HEK293T (cell line): ENCODE measurements around the gene MGLL.

ENCODE experiments used
- CTCF ChIA-PET: fragments of 350-600 bp; formaldehyde crosslinking; extraction: SDS; loops from one replicate; lab custom pipeline; 2021; ENCODE audit warnings: antibody characterized with exemption, inconsistent platforms; lab: Yijun Ruan, JAX
- POLR2A ChIA-PET: fragments of 350-600 bp; formaldehyde crosslinking; extraction: SDS; loops from one replicate; lab custom pipeline; 2020; ENCODE audit warnings: antibody characterized with exemption, inconsistent platforms; lab: Yijun Ruan, JAX
- DNase-seq: peaks from one replicate; pipeline ENCODE4 v3.0.0; 2012; ENCODE audit warnings: mixed read lengths; ENCODE audit errors: extremely low spot score
- ARNT ChIP-seq: fragments of 450-650 bp; IDR thresholded peaks from 2 replicates; pipeline ENCODE4 v1.6.1; 2017; ENCODE audit warnings: mild to moderate bottlenecking
- BHLHE40 ChIP-seq: fragments of 450-650 bp; IDR thresholded peaks from 2 replicates; pipeline ENCODE4 v1.6.1; 2016; ENCODE audit warnings: mild to moderate bottlenecking, moderate library complexity, borderline replicate concordance
- CTBP1 ChIP-seq: fragments of 450-650 bp; IDR thresholded peaks from 2 replicates; pipeline ENCODE4 v1.6.1; 2016; ENCODE audit warnings: borderline replicate concordance
- ELF4 ChIP-seq: fragments of 450-650 bp; IDR thresholded peaks from 2 replicates; pipeline ENCODE4 v1.6.1; 2017; ENCODE audit warnings: antibody characterized with exemption
- FOXA1 ChIP-seq: fragments of 450-650 bp; IDR thresholded peaks from 2 replicates; pipeline ENCODE4 v1.6.1; 2016; ENCODE audit warnings: mild to moderate bottlenecking
- FOXK2 ChIP-seq: fragments of 450-650 bp; IDR thresholded peaks from 2 replicates; pipeline ENCODE4 v1.6.1; 2016; ENCODE audit warnings: mild to moderate bottlenecking
- FOXM1 ChIP-seq: fragments of 450-650 bp; IDR thresholded peaks from 2 replicates; pipeline ENCODE4 v1.6.1; 2017; ENCODE audit warnings: mild to moderate bottlenecking, borderline replicate concordance
- HDGF ChIP-seq: fragments of 450-650 bp; IDR thresholded peaks from 2 replicates; pipeline ENCODE4 v1.6.1; 2017; ENCODE audit warnings: antibody characterized with exemption, borderline replicate concordance
- L3MBTL2 ChIP-seq: fragments of 450-650 bp; conservative IDR thresholded peaks from 2 replicates; pipeline ENCODE4 v1.6.1; 2016; ENCODE audit warnings: mild to moderate bottlenecking
- LEF1 ChIP-seq: fragments of 450-650 bp; IDR thresholded peaks from 2 replicates; pipeline ENCODE4 v1.6.1; 2017; ENCODE audit warnings: mild to moderate bottlenecking, borderline replicate concordance
- NFRKB ChIP-seq: fragments of 450-650 bp; IDR thresholded peaks from 2 replicates; pipeline ENCODE4 v1.6.1; 2016; ENCODE audit warnings: mild to moderate bottlenecking, moderate library complexity
- SP1 ChIP-seq: fragments of 450-650 bp; IDR thresholded peaks from 2 replicates; pipeline ENCODE4 v1.6.1; 2017
- SUZ12 ChIP-seq: fragments of 450-650 bp; IDR thresholded peaks from 2 replicates; pipeline ENCODE4 v1.6.1; 2016; ENCODE audit warnings: mild to moderate bottlenecking
- TARDBP ChIP-seq: fragments of 450-650 bp; IDR thresholded peaks from 2 replicates; pipeline ENCODE4 v1.6.1; 2016
- ZNF384 ChIP-seq: fragments of 450-650 bp; IDR thresholded peaks from 2 replicates; pipeline ENCODE4 v1.6.1; 2016
- TF ChIP-seq, protein P1 (sequence below): fragments of 450-650 bp; IDR thresholded peaks from 2 replicates; pipeline ENCODE4 v1.6.1; 2016

Gene MGLL

DNA sequence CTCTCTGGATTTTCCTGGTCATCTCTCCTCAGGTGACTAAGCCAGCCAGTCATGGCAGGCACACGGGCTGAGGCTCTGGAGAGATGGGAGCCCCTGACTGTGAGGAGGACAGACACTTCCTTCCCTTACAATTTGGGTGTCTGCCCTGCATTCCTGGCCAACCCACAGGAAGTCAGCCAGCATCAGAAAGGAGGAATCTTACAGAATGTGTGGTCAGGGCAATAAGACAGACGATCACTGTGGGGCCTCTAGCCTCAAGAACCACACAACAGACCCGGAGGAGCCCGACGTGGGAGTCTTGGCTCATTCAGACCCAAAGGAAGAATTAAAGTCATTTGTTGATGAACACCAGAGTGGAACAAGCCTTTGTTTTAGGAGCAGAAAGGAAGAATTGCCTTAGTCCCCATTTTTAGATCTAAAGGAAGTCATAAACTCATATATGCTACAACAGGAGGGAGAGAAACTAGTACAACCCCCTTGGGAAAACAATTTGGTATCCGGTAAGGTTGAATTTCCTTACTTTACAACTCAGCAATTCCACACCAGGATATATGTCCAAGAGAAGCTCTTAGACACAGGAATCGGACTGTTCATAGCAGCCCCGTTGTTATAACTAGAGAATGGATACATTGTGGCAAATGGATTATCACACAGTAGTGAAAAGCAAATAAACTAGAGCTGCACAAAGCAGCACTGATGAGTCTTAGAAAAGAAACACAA lies 87.4 kb downstream of the MGLL start:
- no peak for TF ChIP-seq ELF4
- TF ChIP-seq BHLHE40, result no peak
- TF ChIP-seq SUZ12, result no peak
- TF ChIP-seq, protein P1, sequence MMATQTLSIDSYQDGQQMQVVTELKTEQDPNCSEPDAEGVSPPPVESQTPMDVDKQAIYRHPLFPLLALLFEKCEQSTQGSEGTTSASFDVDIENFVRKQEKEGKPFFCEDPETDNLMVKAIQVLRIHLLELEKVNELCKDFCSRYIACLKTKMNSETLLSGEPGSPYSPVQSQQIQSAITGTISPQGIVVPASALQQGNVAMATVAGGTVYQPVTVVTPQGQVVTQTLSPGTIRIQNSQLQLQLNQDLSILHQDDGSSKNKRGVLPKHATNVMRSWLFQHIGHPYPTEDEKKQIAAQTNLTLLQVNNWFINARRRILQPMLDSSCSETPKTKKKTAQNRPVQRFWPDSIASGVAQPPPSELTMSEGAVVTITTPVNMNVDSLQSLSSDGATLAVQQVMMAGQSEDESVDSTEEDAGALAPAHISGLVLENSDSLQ, result no peak
- TF ChIP-seq LEF1, result no peak
- no peak for TF ChIP-seq HDGF
- no peak for TF ChIP-seq FOXK2
- TF ChIP-seq ZNF384, result no peak
- no peak for TF ChIP-seq TARDBP
- TF ChIP-seq ARNT, result no peak
- POLR2A ChIA-PET, result no interaction called here
- DNase-seq, result no peak

DNA sequence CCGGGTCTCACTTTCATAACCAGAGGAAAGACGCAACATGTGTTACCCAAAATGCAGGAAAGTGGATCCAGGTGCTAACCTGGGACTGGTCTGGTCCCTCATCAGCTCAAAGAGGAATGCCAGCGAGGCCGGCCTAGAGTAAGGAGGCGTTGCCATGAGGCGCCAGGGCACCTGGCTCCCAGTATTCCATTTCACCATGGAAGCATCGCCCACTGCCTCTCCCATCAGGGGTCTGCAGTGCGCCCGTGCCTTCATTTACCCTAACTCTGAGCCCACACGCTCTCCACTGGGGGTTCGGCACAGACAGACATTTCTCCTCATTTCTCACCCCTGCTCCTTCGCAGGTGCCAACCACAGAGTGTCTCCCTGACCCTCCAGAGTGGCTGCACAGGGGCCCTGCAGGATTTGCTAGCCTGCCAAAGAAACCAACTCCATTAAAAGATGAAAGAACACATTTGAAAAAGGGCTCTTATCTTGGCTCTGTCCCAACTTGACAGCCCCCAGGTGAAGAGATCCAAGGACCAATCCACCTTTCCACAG lies 88.1 kb downstream of the MGLL start:
- TF ChIP-seq L3MBTL2, result no peak
- TF ChIP-seq SP1, result no peak
- no peak for TF ChIP-seq ARNT
- TF ChIP-seq HDGF, result no peak
- no peak for TF ChIP-seq CTBP1
- TF ChIP-seq NFRKB, result no peak
- TF ChIP-seq, protein P1, result no peak
- POLR2A ChIA-PET, result no interaction called here
- DNase-seq, result no peak
- CTCF ChIA-PET, result no interaction called here

More for the DNA sequence above, 87.4 kb downstream of the MGLL start:
- CTCF ChIA-PET, result no interaction called here

DNA sequence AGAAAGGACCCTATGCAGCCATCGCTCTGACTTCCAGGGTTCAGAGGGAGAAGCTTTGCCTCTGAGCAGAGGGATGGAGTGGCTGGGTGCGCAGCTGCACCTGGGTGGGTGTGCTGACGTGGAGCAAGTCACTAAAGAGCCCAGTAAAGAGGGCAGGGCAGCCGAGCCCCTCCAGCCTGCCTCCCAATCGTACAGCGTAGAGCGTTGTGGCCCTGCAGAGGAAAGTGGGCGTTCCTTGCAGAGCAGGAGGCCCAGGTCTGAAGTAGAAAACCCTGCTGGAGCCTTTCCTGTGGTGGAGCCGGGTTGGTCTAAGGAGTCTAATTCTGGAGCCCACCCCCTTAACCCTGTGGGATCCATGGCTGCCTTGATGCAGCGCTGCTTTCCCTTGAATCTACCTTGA lies 88.5 kb downstream of the MGLL start:
- ChIA-PET POLR2A (no interaction called here), CTCF (no interaction called here)
- no peak for DNase-seq
- TF ChIP-seq HDGF (no peak), BHLHE40 (no peak), ARNT (no peak)

DNA sequence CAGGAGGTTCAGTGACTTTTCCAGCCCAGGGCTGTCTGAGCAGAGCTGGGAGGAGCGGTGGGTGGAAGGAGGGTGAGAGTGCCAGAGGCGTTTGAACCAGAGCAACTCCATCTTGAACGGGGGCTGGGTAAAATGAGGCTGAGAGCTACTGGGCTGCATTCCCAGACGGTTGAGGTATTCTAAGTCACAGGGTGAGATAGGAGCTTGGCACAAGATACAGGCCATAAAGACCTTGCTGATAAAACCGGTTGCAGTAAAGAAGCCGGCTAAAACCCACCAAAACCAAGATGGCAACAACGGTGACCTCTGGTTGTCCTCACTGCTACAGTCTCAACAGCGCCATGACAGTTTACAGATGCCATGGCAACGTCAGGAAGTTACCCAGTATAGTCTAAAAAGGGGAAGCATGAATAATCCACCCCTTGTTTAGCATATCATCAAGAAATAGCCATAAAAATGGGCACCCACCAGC lies 89.4 kb downstream of the MGLL start:
- CTCF ChIA-PET, result no interaction called here
- POLR2A ChIA-PET, result no interaction called here
- no peak for DNase-seq
- TF ChIP-seq CTBP1, result no peak

DNA sequence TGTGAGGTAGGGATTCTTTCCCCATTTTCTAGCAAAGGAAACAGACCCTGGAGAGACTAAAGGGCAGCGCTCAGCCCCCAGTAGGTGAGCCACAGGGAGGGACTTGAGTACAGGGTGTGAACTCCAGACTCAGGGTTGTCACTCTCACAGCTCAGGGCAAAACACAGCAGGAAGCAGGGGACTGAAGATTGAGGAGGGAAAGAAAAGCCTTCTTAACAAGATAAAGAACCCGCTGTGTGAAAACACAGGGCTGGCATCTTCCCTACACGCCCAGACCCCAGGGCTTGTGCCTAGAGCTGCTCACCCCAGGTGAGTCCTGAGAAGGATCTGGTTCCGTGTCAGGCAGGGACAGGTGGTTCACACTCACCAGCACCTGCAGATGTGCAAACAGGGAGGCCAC lies 90.0 kb downstream of the MGLL start:
- CTCF ChIA-PET, result no interaction called here
- TF ChIP-seq L3MBTL2 (no peak), FOXK2 (no peak), HDGF (no peak), BHLHE40 (no peak), SUZ12 (no peak), ELF4 (no peak), SP1 (no peak), CTBP1 (no peak), FOXA1 (no peak), ZNF384 (no peak), ARNT (no peak), FOXM1 (no peak), TARDBP (no peak), LEF1 (no peak), NFRKB (no peak)
- TF ChIP-seq, protein P1, result no peak
- DNase-seq, result no peak
- POLR2A ChIA-PET, result no interaction called here

DNA sequence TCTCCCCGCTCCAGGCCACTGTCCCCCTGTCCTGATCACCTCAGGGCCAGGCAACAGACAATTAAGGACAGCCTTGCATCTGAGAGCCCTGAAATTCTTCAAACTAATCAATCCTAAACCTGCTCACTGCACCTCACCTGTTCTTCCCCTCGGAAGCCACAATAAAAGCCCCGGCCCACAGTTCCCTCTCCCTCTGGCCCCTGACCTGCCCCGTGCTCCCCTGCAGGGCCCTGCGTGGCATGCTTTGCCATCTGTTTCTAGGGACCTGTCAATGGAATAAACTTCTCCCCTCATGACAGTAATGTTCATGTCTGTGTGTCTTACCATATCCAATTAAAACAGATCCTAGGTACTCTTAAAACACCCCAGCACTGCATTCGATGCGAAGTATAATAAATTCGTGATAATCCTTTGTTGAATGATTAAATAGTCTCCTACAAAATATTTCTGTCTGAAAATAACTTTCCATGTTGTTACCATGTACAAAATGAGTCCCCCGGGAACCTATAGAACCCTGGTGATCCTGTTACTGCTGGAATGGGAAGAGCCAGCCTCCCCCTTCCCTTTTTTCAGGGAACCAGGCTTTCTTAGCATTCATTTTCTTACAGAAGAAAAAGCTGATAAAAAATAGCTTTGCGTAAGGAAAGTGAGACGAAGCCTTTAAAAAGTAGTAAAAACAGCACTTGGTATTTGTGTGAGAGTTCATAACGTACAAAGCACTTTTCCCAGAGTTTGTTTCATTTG lies 90.6 kb downstream of the MGLL start:
- no peak for DNase-seq
- CTCF ChIA-PET, result no interaction called here
- no peak for TF ChIP-seq TARDBP
- no peak for TF ChIP-seq FOXM1
- no peak for TF ChIP-seq NFRKB
- no peak for TF ChIP-seq ARNT
- TF ChIP-seq CTBP1, result no peak
- TF ChIP-seq FOXK2, result no peak
- no peak for TF ChIP-seq LEF1
- no peak for TF ChIP-seq HDGF
- TF ChIP-seq ZNF384, result no peak
- TF ChIP-seq L3MBTL2, result no peak
- no peak for TF ChIP-seq BHLHE40
- no peak for TF ChIP-seq FOXA1
- POLR2A ChIA-PET, result no interaction called here
